Activated naive CD4-positive, alpha-beta T cell treated with anti-CD3 and anti-CD28 coated beads, Interleukin-2, amount 10 ng/mL, durations not matched to agents 7 days and 5 days (primary cell): Measurements from ENCODE around the gene CLTB.

Experiments
- CTCF ChIA-PET: fragments of 350-600 bp; sonication (Branson Sonifier 250); formaldehyde crosslinking; loops from one replicate; lab custom pipeline; 2021; ENCODE audit warnings: antibody characterized with exemption; lab: Charles Lee
- DNase-seq: peaks from one replicate; pipeline ENCODE4 v3.0.0-alpha.2; 2020
- H3K27ac Mint-ChIP-seq: one replicate; pipeline ENCODE4 v1.8.0; 2021; ENCODE audit warnings: mild to moderate bottlenecking, moderate library complexity, mixed read lengths
- H3K27me3 Mint-ChIP-seq: one replicate; pipeline ENCODE4 v1.8.0; 2021; ENCODE audit warnings: mild to moderate bottlenecking, mixed read lengths
- H3K36me3 Mint-ChIP-seq: one replicate; pipeline ENCODE4 v1.8.0; 2021; ENCODE audit warnings: mixed read lengths
- H3K4me1 Mint-ChIP-seq: one replicate; pipeline ENCODE4 v1.8.0; 2021; ENCODE audit warnings: mixed read lengths
- H3K4me3 Mint-ChIP-seq: one replicate; pipeline ENCODE4 v1.8.0; 2021; ENCODE audit warnings: mild to moderate bottlenecking, moderate library complexity, mixed read lengths
- H3K9me3 Mint-ChIP-seq: one replicate; pipeline ENCODE4 v1.8.0; 2021; ENCODE audit warnings: mixed read lengths

Gene CLTB

GRCh38 chr5:176388444-176389134 is 27.8 kb downstream of the CLTB start, which contains the start of the genes HIGD2A and NOP16:
HIGD2A (plus strand) TSS chr5:176388751; CDS start chr5:176388820, 69 bp downstream.
NOP16 (minus strand) TSS chr5:176388598; CDS start chr5:176388539, 59 bp downstream.
- Mint-ChIP-seq H3K4me3 (peak within 1 kb of the TSS; percentile 88), H3K36me3 (peaks cover 45% of the 10 kb centered on the region), H3K9me3 (no peaks in the 10 kb centered on the region), H3K27ac (peak within 1 kb of the TSS; percentile 99), H3K27me3 (no peaks in the 10 kb centered on the region), H3K4me1 (peaks cover 34% of the 10 kb centered on the region)
- peak; percentile 100 for DNase-seq
- CTCF ChIA-PET = interaction anchor here (1.0 kb wide), 1 partner anchor 28 kb away, joined by 3 read pairs; no protein-coding TSS in a partner anchor

- Mint-ChIP-seq H3K27ac (peak overlapping the region; percentile 99), H3K4me1 (peaks cover 34% of the 10 kb centered on the region), H3K27me3 (no peaks in the 10 kb centered on the region), H3K4me3 (peak overlapping the region; percentile 88), H3K36me3 (peaks cover 47% of the 10 kb centered on the region), H3K9me3 (no peaks in the 10 kb centered on the region)
- CTCF ChIA-PET = interaction anchor here (1.0 kb wide), 1 partner anchor 28 kb away, joined by 3 read pairs; no protein-coding TSS in a partner anchor
- DNase-seq = no peak
Observed at GRCh38 chr5:176388003-176388443, 28.3 kb downstream of the CLTB start.

DNA sequence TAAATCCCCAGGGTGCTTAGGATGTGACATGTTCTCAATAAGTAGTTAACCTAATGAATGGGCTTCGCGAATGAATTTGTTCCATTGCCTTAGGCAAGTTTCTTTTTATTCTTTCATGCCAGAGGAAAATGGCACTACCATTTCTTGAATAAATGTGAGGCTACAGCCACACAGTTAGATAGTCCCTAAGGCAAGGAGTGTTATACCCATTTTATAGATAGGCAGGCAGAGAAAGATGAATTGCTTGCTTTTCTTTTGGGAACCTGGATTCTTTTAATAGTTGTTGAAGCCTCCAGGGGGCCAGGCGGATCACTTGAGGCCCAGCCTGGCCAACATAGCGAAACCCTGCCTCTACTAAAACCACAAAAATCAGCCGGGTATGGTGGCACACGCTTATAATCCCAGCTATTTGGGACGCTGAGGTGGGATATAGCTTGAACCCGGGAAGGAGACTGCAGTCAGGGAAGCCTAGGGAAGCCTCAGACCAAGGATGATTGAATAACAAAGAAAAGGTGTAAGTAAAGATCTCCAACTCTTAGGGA is 28.9 kb downstream of the CLTB start:
- no peak for DNase-seq
- H3K36me3 Mint-ChIP-seq = peaks cover 50% of the 10 kb centered on the region
- H3K4me3 Mint-ChIP-seq = peak overlapping the region; percentile 88
- CTCF ChIA-PET = interaction anchor here (0.7 to 1.0 kb wide), 2 partner anchors 27 to 659 kb away, joined by 3 read pairs; no protein-coding TSS in a partner anchor
- H3K27ac Mint-ChIP-seq = peak overlapping the region; percentile 99
- H3K4me1 Mint-ChIP-seq = peaks cover 34% of the 10 kb centered on the region
- no peaks in the 10 kb centered on the region for H3K27me3 Mint-ChIP-seq
- no peaks in the 10 kb centered on the region for H3K9me3 Mint-ChIP-seq

- Mint-ChIP-seq H3K36me3 (peaks cover 52% of the 10 kb centered on the region), H3K4me1 (peaks cover 34% of the 10 kb centered on the region), H3K9me3 (no peaks in the 10 kb centered on the region), H3K27me3 (no peaks in the 10 kb centered on the region), H3K27ac (peak overlapping the region; percentile 16), H3K4me3 (peak overlapping the region; percentile 88)
- no peak for DNase-seq
- CTCF ChIA-PET = no interaction called here
Observed at GRCh38 chr5:176386491-176386890, 29.8 kb downstream of the CLTB start.

- DNase-seq = no peak
- no peaks in the 10 kb centered on the region for H3K27me3 Mint-ChIP-seq
- no peak overlapping the region for H3K27ac Mint-ChIP-seq
- H3K36me3 Mint-ChIP-seq = peaks cover 49% of the 10 kb centered on the region
- CTCF ChIA-PET = interaction anchor here (0.9 kb wide), 1 partner anchor 23 kb away, joined by 3 read pairs; no protein-coding TSS in a partner anchor
- no peaks in the 10 kb centered on the region for H3K9me3 Mint-ChIP-seq
- H3K4me1 Mint-ChIP-seq = peaks cover 27% of the 10 kb centered on the region
- no peak overlapping the region for H3K4me3 Mint-ChIP-seq
Observed at GRCh38 chr5:176384991-176385390, 31.3 kb downstream of the CLTB start.

DNA sequence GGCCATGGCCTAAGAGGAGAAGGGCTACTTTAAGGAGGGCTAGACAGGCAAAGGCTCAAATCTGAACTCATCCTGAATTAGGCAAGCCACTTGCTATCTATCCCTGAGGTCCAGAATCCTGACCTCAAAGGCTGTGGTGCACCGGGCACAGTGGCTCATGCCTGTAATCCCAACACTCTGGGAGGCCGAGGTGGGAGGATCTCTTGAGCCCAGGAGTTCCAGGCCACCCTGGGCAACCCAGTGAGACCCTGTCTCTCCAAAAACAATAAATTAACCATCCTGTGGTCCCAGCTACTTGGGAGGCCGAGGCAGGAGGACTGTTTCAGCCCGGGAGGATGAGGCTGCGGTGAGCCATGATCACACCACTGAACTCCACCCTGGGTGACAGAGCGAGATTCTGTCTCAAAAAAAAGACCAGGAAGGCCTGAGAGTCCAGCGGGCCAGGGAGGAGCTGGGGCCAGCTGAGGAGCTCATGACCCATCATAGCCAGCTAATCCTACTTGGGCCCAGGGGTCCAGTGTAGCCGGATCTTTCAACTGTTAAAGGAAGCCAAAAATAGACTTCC is 31.9 kb downstream of the CLTB start:
- H3K36me3 Mint-ChIP-seq = peaks cover 52% of the 10 kb centered on the region
- peaks cover 23% of the 10 kb centered on the region for H3K4me1 Mint-ChIP-seq
- H3K4me3 Mint-ChIP-seq = no peak overlapping the region
- no peaks in the 10 kb centered on the region for H3K9me3 Mint-ChIP-seq
- H3K27ac Mint-ChIP-seq = peak overlapping the region; percentile 37
- DNase-seq = no peak
- no peaks in the 10 kb centered on the region for H3K27me3 Mint-ChIP-seq
- CTCF ChIA-PET = no interaction called here

- no peaks in the 10 kb centered on the region for H3K9me3 Mint-ChIP-seq
- peak overlapping the region; percentile 37 for H3K27ac Mint-ChIP-seq
- H3K4me1 Mint-ChIP-seq = peaks cover 22% of the 10 kb centered on the region
- DNase-seq = no peak
- no peaks in the 10 kb centered on the region for H3K27me3 Mint-ChIP-seq
- peaks cover 53% of the 10 kb centered on the region for H3K36me3 Mint-ChIP-seq
- H3K4me3 Mint-ChIP-seq = no peak overlapping the region
- CTCF ChIA-PET = no interaction called here
Observed at GRCh38 chr5:176383961-176384360, 32.4 kb downstream of the CLTB start.

- no peak overlapping the region for H3K27ac Mint-ChIP-seq
- DNase-seq = no peak
- peaks cover 53% of the 10 kb centered on the region for H3K36me3 Mint-ChIP-seq
- H3K4me3 Mint-ChIP-seq = no peak overlapping the region
- H3K9me3 Mint-ChIP-seq = no peaks in the 10 kb centered on the region
- CTCF ChIA-PET = no interaction called here
- peaks cover 22% of the 10 kb centered on the region for H3K4me1 Mint-ChIP-seq
- no peaks in the 10 kb centered on the region for H3K27me3 Mint-ChIP-seq
Observed at GRCh38 chr5:176383248-176383905, 33.0 kb downstream of the CLTB start.

DNA sequence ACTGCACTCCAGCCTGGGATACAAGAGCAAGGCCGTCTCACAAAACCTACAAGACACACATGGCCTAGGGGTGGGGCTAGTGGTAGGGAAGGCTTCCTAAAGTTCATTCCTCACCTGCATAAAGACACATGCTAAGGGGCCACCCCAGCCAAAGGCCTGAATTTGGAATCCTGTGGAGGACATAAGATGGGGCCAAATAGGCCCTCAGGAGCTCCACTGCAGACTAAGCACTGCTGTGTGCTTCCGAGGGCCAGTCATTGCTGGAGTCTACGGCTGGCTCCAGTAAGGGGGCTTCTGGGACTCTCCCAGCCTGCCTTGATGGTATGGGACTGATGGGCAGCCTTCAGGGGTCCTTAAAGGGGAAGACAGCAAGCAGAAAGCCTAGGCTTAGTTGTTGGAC is 33.6 kb downstream of the CLTB start:
- H3K36me3 Mint-ChIP-seq = peaks cover 53% of the 10 kb centered on the region
- no peaks in the 10 kb centered on the region for H3K9me3 Mint-ChIP-seq
- H3K4me3 Mint-ChIP-seq = no peak overlapping the region
- CTCF ChIA-PET = no interaction called here
- peaks cover 22% of the 10 kb centered on the region for H3K4me1 Mint-ChIP-seq
- H3K27ac Mint-ChIP-seq = no peak overlapping the region
- no peaks in the 10 kb centered on the region for H3K27me3 Mint-ChIP-seq
- no peak for DNase-seq

DNA sequence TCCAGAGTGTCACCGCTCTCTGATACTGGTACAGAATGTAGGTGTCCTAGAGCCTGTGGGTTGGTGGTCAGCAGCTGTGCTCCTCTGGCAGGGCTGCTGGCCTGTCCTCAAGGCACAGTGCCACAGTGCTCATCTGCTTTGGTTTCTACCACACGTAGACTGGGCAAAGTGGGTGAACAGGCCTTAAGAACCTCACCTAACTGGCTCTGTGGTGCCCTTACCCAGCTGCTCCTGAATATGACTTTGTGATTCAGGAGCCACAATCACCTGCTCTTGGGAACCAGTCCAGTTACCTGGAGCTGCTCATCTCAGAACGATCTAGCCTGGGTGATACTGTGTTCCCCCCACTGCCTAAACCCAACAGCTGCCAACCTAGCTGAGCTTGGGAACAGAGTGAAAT is 34.4 kb downstream of the CLTB start:
- Mint-ChIP-seq H3K27ac (no peak overlapping the region), H3K9me3 (no peaks in the 10 kb centered on the region), H3K27me3 (no peaks in the 10 kb centered on the region), H3K36me3 (peaks cover 49% of the 10 kb centered on the region), H3K4me1 (peaks cover 15% of the 10 kb centered on the region), H3K4me3 (no peak overlapping the region)
- DNase-seq = no peak
- CTCF ChIA-PET = no interaction called here

- Mint-ChIP-seq H3K4me1 (peaks cover 9% of the 10 kb centered on the region), H3K27me3 (no peaks in the 10 kb centered on the region), H3K36me3 (peaks cover 46% of the 10 kb centered on the region), H3K27ac (no peak overlapping the region), H3K9me3 (no peaks in the 10 kb centered on the region), H3K4me3 (no peak overlapping the region)
- DNase-seq = no peak
- CTCF ChIA-PET = no interaction called here
Observed at GRCh38 chr5:176381423-176381822, 34.9 kb downstream of the CLTB start.

GRCh38 chr5:176379881-176380280 is 36.5 kb downstream of the CLTB start:
- no peak overlapping the region for H3K27ac Mint-ChIP-seq
- no peaks in the 10 kb centered on the region for H3K4me1 Mint-ChIP-seq
- CTCF ChIA-PET = no interaction called here
- no peak for DNase-seq
- no peak overlapping the region for H3K4me3 Mint-ChIP-seq
- no peaks in the 10 kb centered on the region for H3K27me3 Mint-ChIP-seq
- peaks cover 36% of the 10 kb centered on the region for H3K36me3 Mint-ChIP-seq
- no peaks in the 10 kb centered on the region for H3K9me3 Mint-ChIP-seq

DNA sequence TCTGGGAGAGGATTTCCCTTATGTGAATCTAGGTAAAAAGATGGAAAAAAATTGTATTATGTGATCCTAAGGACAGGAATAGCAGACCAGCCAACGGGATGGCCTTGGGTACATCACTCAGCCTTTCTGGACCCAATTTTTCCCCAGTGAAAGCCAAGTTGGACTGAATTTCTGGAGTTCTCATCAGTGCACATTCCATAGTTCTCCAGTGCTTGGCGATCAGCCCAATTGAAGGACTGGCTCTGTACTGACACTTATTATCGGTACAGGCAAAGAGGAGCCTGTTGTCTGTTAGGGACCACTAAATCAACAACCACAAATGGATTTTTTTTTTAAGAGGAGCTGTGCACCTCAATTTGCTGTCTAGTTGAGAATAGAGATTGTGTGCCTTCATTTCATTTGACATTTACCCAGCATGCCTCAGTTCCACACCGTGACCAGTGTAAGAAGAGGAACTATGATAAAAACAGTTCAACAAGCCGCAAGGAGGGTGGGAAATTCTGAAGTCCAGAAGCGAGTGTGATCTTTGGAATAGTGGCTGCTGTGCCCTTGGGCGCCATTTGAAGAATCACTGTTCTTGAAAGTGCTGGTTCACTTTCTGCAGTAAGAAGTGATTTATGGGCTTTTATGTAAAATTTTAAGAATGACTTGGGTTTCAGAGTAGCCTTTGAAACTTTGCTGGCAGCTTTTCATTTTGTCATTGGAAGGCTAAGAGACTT is 43.1 kb downstream of the CLTB start:
- H3K36me3 Mint-ChIP-seq = peaks cover under 1% of the 10 kb centered on the region
- no peak for DNase-seq
- CTCF ChIA-PET = no interaction called here
- H3K27ac Mint-ChIP-seq = no peak overlapping the region
- H3K4me1 Mint-ChIP-seq = no peaks in the 10 kb centered on the region
- H3K9me3 Mint-ChIP-seq = no peaks in the 10 kb centered on the region
- no peak overlapping the region for H3K4me3 Mint-ChIP-seq
- H3K27me3 Mint-ChIP-seq = no peaks in the 10 kb centered on the region
